ENCODE data around the gene CD27. TPM values are rescaled to one million over a fixed set of nuclear protein-coding genes. Genes with fewer than 3 reads are reported as not detected.
"Not testable (repeated sequence)": the region's sequence is repeated elsewhere in the genome, so short reads cannot be mapped to it uniquely, and the experiment has no call there.

The CD27 gene
- total RNA-seq, 1 donor from 2014 or later, result not detected

DNA sequence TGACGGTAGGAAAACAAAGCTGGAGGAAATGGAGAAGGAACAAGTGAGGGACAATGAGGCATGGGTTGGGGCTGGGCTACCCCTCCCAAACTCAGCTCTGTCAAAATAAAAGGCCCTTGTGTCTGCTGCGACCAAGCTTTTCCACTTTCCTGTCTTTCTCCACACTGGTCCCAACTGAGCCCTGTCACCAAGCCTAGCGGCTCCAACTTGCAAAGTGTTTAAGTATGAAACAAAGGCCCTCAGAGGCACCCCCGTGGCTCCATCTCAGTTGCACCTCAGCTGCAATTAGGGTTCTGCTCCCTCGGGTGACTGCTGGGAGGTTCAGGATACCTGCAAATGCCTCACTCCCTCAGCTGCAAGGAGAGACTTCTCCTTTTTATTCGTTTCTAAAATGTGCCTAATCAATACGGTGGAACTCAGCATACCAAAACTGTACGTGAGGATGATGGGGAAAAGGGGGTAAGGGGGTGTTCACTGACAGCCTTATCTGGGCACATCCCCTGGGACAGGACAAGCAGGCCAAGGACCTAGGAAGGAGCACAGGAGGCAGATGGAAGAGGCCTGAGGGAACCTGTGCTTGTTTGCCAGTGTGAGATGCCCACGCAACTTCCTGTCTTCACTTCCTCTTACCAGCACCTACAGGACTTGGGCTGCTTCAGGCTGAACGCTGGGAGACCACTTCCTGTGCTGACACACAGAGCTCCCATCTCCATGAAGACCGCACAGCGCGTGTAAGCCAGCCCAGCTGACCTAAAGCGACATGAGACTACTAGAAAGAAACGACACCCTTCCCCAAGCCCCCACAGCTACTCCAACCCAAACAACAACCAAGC, 16.9 kb downstream of the CD27 start:
- peak; percentile 55 for DNase-seq

DNA sequence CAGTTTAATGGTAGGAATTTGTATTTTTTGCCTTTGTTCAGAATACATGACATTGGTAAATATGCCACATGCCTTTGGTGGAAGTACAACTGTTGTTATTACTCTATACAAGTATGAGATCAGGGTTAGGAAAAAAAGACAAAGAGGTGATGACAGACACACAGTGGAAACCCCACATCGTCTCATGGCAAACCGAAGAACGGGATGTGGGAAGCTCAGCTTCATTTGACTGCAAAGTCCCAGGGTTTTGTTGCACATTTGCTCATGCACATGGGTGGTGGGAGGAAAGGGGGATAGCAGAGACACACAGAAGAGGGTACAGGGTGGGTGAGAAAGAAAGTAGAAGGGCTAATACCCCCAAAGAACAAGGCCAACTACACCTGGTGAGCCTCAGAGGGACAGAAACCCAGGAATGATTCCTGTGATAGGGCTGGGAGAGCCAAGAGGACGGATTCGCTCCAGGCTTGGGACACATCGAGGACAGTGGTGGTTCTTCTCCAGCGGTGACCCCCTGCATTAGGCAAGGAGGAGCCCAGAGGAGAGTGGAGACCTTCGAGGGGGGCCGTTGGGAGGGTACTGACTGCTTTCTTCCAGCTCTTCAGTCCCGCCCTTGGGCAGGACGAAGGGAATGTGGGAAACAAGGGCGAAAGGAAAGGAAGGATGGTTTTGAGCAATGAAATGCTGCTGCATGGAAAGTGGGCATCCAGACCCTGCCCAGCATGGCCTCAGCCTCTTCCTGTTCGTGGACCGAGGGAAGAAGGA, 17.7 kb downstream of the CD27 start:
- peak; percentile 43 for DNase-seq

DNA sequence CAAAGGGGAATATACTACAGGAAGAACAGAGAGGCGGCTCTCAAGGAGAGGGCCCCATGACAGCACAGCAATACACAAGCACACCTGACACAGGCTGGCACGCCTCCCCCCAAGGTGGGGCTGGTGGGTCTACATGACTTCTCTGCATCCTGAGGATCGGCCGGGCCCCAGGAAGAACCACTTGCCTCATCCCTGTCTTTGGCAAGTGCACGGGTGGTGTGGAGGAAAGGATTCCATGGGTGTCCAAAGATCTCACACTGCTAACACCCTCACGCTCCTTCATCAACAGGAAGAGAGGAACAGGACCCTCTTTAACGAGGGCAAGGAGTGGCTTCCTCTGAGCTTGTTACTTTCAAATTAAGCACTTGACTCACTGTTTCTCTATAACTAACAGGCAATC, 18.5 kb downstream of the CD27 start:
- DNase-seq, result peak; percentile 30

DNA sequence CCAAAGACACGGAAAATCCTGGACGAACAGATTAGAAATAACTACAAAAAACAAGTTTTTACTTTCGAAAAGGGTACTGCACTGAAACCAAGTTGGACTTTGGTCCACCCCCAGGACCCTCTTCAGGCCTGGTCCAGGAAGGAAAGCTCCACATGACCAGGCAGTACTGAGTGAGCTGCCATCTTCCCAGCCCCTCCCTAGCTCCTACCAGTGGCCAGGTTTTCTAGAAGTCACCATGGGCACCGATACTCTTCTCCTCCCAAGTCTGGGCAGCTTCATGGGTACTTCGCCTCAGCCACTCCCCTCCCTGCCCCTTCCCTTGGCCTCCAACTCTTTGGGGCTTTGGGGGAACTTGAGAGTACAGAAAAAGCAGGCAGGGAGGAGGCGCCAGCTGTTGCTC, 19.1 kb downstream of the CD27 start:
- no peak for DNase-seq

DNA sequence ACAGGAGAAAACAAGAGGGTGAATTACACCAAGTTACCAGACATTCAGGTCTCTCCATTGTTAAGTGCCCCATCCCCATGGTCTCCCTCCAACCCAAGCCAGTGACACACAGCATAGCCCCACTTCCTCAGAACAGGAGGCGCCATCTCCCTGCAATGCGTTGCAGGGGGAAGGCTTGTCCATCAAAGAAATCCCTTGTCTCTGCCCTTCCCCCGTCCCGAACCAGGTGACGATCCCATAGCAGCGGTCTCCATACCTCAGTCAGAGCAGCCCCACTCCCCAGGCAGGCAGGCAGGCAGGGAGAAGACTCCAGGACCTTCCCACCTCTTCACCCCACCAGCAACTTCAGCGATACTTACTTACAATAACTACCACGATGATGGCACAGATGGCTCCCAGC, 19.8 kb downstream of the CD27 start:
- DNase-seq, result no peak

DNA sequence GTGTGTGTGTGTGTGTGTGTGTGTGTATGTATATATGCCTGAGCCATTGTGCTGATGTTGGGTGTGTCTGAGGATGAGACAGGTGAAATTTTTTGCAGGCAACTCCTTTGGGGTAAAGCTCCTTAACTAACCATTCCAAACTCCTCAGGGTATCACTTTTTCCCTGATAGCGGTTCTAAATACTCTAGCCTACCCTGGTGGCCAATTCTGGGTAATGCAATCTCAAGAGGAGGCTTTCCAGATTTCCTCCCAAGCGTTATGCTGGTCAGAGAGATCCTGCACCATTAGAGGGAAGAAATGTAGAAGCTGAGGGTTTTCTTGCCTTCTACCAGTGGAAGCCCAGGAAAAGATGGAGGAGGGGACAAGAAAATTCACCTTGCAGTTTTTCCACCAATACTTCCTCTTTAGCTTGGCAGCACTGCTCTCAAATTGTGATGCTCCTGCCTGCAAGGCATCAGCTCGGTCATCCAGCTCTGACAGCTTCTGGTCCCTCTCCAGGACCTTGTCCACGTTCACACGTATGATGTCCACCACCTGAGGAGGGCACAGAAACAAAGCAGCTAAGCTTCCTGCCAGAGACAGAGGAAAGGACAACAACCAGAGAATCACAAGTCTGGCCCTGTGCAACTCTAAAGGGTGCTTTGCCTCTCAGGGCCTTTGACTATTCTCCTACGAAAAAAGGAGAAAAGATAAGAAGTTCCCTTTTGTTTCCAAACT, 20.9 kb downstream of the CD27 start:
- peak; percentile 89 for DNase-seq

DNA sequence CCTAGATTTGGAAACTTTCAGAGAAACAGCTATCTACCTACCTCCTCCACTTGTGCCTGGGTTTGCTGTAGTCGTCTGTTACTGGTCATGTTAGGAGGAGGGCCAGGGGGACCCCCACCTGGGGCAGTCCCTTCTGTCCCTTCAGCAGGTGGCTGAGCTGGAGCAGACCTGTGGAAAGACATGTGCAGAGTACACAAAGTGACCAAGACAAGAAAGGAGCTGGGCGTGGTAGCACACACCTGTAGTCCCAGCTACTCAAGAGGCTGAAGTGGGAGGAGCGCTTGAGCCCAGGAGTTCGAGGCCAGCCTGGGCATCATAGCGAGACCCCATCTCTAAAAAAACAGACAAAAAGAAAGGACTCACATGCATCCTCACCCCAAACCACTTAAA, 21.4 kb downstream of the CD27 start:
- DNase-seq, result no peak

DNA sequence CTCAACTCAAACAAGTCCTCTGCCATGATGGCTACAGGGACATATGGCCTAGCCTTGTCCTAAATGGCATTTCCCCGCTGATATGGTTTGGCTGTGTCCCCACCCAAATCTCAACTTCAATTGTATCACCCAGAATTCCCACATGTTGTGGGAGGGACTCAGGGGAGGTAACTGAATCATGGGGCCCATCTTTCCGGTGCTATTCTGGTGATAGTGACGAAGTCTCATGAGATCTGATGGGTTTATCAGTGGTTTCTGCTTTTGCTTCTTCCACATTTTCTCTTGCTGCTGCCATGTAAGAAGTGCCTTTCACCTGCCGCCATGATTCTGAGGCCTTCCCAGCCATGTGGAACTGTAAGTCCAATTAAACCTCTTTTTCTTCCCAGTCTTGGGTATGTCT, 22.0 kb downstream of the CD27 start:
- DNase-seq, result not testable (repeated sequence)

DNA sequence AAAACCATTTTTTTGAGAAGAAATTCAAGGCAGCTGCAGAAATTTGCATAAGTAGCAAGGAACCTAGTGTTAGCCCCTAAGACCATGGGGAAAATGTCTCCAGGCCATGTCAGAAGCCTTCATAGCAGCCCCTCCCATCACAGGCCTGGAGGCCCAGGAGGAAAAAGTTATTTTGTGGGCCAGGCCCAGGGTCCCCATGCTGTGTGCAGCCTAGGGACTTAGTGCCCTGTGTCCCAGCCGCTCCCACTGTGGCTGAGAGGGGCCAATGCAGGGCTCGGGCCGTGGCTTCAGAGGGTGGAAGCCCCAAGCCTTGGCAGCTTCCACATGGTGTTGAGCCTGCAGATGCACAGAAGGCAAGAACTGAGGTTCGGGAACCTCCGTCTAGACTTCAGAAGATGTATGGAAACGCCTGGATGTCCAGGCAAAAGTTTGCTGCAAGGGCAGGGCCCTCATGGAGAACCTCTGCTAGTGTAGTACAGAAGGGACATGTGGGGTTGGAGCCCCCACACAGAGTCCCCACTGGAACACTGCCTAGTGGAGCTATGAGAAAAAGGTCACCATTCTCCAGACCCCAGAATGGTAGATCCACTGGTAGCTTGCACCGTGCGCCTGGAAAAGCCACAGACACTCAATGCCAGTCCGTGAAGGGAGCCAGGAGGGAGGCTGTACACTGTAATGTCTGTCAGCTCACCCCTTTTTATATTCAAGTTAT, 23.0 kb downstream of the CD27 start:
- DNase-seq, result not testable (repeated sequence)

DNA sequence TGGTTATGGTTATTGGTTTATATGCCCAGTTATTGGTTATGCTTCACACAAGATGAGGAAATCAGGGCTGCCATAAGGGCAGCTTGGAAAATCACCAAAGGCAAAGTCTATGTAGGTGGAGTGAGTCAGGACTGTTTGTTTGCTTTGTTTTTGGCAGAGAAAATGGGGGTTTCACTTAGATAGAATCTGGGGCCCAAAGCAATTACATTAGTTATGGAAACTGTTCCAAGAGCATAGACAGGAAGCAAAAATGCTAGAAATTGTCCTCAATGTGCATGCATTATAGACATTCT, 23.5 kb downstream of the CD27 start:
- DNase-seq, result no peak

DNA sequence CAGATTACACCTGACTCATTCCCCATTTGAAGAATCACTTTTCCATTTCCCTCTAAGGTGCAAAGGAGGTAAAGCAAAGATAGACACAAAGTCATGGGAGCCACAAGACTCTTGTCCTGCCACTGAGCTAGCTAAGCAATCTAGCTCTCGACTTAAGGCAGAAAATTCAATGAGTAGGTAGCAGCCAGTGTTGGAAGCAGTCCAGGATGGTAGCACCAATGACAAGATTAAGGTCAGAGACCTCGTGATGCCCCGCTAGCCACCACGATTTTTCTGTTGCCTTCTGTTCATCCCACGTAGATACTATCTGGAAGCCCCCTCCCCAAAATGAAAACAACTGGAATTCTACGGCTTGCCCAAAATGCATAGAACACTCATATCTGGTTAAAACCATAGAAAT, 24.3 kb downstream of the CD27 start:
- DNase-seq, result no peak

DNA sequence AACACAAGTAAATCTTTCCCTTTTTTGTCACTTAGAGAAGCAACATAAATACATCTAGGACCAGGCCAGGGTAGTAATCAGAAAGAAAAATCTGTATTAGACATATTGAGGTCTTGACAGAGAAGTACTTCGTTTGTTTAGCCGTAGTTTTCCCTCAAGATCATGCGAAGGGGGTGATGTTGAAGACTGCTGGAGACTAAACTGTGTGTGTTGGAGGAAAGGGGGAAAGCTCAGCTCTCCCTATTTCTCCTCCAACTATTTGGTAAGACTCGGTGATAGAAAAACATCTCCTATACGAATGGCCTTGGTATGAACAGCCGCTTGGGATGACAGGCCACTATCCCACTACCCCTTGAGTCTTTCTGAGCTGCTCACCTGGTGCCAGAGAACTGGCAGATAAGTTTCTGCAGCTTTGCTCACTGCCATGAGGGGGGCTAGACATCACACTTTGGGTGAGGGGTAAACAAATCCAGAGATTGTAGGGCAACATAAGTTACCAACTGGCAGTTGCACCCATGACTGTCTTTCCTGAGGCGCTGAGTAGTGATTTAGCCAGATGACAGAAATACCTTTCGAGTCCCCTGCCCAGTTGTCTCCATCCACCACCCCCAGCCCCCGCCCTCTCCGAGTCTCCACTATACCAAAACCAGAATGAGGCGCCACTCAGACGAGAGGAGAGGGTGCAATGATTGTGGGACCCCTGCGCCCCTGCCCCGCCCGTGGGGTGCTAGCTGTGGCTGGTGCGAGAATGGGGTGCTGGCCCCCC, 25.0 kb downstream of the CD27 start:
- peak; percentile 17 for DNase-seq

DNA sequence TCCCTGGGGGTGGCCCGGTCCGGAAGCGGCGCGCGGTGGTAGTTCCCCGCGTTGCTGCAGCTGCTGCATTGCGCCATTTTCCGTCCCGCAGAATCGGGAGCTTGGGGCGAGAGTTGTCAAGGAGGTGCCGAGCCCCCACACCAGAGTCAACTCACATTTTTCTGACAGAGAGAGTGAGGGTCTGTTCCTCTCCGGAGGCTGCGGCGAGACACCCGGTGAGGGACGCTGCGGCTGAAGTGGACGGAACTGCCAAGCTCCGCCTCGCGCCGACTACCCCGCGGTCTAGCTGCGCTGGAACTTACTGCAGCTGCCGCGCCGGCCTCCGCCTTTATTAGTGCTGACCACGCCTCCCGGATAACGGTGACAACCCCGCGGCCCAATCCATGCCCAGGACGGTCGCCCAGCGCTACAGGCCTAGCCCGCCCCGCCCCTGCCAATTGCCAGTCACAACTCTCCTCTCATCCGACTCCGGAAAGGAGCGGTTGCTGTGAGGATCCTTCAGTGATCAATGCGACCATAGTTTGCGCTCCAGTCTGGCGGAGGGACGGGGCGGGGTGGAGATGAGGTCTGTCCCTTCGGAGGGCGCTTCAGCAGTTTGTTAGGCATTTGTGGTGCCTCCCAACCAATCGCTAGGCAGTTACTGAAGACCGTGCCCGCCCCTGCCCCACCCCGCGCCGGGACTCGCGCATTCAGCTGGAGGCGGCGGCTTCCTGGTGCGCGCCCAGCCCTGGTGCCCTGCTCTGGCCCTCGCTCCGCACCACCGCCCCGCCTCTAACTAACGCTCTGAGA, 25.8 kb downstream of the CD27 start, which contains the start of gene VAMP1:
Gene VAMP1, minus strand, starts transcription at position 303 of the 789 bp plus-strand sequence. Its CDS starts 146 bp downstream, at position 157.
- DNase-seq, result peak; percentile 97

DNA sequence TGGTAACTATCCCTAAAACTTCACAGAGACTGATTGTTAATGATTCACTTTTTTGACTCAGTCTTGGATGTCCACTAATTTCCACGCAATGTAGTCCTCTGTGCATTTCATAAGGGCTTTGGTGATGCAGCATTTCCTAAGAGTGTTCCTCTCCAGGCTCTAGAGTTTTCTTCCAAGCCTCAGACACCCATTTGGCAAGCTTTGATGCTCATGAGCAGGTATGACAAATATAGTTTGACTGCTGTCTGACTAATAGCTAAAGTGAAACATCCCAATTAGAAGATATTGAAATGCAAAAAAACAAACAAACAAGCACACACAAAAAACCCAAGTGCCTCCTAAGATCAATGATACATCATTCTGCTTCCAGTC, 27.2 kb downstream of the CD27 start:
- DNase-seq, result no peak

DNA sequence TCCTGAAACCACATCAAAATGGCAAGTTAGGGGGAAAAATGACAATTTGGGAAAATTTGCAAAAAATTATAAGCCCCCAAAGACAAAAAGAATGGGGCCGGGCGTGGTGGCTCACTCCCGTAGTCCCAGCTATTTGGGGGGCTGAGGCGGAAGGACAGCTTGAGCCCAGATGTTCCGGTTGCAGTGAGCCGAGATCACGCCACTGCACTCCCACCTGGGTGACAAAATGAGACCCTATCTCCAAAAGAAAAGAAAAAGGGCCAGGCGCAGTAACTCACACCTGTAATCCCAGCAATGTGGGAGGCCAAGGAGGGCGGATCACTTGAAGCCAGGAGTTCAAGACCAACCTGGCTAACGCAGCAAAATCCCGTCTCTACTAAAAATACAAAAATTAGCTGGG, 27.7 kb downstream of the CD27 start:
- DNase-seq, result no peak

DNA sequence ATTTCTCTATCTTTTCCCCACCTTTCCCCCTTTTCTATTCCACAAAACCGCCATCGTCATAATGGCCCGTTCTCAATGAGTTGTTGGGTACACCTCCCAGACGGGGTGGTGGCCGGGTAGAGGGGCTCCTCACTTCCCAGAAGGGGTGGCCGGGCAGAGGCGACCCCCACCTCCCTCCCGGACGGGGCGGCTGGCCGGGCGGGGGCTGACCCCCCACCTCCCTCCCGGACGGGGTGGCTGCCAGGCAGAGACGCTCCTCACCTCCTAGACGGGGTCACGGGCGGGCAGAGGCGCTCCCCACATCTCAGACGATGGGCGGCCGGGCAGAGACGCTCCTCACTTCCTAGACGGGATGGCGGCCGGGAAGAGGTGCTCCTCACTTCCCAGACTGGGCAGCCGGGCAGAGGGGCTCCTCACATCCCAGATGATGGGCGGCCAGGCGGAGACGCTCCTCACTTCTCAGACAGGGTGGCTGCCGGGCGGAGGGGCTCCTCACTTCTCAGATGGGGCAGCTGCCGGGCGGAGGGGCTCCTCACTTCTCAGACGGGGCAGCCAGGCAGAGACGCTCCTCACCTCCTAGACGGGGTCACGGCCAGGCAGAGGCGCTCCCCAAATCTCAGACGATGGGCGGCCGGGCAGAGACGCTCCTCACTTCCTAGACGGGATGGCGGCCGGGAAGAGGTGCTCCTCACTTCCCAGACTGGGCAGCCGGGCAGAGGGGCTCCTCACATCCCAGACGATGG, 30.6 kb downstream of the CD27 start:
- DNase-seq, result not testable (repeated sequence)

DNA sequence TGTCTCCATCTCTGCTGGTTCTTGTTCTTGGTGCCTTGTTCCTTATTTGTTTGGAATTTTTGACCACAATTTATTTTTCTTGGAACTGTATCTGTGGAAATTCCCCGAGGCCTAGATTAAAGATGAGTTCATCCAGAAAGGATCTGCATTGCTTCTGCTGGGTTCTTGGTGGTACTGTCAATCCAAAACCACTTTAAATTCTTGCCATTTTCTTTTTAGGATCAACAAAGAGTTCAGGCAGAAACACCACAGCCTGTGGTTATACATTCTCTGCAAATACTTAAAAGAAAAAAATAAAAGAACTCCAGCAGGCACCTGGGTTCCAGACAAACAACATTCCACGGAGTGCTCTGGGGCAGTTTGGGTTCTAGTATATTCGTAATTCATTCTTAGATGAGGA, 31.7 kb downstream of the CD27 start:
- no peak for DNase-seq

DNA sequence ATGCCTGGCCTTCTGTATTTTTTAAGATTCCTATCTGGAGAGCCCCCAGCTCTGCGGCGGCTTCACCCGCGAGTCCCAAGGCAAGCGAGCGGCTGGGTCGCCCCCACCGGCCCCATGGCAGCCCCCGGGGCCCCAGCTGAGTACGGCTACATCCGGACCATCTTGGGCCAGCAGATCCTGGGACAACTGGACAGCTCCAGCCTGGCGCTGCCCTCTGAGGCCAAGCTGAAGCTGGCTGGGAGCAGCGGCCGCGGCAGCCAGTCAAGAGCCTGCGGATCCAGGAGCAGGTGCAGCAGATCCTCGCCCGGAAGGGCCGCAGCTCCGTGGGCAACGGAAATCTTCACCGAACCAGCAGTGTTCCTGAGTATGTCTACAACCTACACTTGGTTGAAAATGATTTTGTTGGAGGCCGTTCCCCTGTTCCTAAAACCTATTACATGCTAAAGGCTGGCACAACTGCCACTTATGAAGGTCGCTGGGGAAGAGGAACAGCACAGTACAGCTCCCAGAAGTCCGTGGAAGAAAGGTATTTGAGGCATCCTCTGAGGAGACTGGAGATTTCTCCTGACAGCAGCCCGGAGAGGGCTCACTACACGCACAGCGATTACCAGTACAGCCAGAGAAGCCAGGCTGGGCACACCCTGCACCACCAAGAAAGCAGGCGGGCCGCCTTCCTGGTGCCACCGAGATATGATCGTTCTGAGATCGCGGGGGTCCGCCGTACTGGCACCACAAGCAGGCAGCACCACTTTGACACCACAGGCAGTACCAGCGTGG, 33.0 kb downstream of the CD27 start:
- not testable (repeated sequence) for DNase-seq

DNA sequence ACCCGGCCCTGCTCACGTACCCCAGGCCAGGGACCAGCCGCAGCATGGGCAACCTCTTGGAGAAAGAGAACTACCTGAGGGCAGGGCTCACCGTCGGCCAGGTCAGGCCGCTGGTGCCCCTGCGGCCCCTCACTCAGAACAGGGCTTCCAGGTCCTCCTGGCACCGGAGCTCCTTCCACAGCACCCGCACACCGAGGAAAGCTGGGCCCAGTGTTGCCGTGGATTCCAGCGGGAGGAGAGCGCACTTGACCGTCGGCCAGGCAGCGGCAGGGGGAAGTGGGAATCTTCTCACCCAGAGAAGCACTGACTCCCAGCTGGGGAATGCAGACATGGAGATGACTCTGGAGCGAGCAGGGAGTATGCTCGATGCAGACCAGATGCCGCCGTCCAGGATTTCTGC, 33.7 kb downstream of the CD27 start:
- no peak for DNase-seq

DNA sequence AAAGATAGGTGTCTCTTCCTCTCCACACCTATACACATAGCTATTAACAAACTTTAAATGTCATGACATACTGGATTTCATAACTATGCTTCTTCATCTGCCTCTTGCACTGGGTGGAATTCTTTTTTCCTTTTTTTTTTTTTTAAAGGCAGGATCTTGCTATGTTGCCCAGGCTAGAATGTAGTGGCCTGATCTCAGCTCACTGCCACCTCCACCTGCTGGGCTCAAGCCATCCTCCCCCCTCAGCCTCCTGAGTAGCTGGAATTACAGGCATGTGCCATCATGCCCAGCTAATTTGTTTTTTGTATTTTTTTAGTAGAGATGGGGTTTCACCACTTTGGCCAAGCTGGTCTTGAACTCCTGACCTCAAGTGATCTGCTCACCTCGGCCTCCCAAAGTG, 43.5 kb downstream of the CD27 start:
- DNase-seq, result no peak

All from dermis blood vessel endothelial cell (primary cell).